ENCODE measurements around the gene RPS26. TPM values are rescaled to one million over a fixed set of nuclear protein-coding genes. Genes with fewer than 3 reads are reported as not detected.
"Not testable (repeated sequence)": the region's sequence is repeated elsewhere in the genome, so short reads cannot be mapped to it uniquely, and the experiment has no call there.

The RPS26 gene
- total RNA-seq = 10 to 100 TPM; 54.5 to 73.9 TPM
- long read RNA-seq, partial matches to known transcripts = 1 of 4 reads
- long read RNA-seq, other reads (novel, unspliced or antisense) = 1 of 4 reads

DNA sequence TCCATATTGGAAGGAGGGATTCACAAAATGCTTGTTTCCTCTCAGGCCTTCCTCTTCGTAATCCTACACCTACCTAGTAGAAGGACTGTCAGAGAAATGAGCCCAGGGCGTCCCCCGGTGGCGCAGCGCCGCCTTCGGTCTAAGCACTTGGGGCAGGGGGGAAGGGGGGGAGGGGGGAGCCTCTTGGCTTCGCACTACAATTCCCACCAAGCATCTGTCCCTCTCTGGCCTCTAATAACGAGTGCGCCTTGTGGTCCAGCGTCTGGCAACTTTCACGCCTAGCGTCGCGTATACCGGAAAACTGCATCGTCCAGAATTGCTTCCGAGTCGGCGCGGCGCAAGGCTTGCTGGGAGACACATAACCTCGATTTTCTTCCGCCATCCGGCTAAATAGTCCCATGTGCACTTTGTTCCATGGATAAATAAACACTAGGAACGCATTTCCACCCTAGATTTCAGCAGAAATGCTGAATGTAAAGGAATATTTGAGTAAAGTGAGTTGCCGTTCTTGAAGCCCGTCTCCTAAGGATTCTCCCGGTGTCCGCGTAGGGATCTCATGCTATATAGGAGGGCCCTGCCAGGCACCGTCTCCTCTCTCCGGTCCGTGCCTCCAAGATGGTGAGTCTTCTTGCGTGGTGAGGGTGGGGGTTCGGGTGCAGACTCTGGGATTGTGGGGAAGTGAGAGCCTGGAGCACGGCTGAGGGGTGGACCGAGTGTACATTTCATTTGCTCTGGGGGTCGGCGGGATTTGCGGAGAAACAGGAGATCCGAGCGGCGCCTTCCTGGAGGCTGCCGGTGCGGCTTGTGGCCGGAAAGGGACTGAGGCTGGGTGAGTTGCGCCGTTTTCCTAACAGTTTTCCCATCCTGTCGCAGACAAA is at the start of gene RPS26:
Gene RPS26, plus strand, starts transcription at position 367 of the 878 bp plus-strand sequence. Its CDS starts 249 bp downstream, at position 616.
- DNase-seq = peak; percentile 95 to 98
- ATAC-seq = peak; percentile 81
- intact Hi-C loops (cut with DNase I, micrococcal nuclease) = no loop called here

DNA sequence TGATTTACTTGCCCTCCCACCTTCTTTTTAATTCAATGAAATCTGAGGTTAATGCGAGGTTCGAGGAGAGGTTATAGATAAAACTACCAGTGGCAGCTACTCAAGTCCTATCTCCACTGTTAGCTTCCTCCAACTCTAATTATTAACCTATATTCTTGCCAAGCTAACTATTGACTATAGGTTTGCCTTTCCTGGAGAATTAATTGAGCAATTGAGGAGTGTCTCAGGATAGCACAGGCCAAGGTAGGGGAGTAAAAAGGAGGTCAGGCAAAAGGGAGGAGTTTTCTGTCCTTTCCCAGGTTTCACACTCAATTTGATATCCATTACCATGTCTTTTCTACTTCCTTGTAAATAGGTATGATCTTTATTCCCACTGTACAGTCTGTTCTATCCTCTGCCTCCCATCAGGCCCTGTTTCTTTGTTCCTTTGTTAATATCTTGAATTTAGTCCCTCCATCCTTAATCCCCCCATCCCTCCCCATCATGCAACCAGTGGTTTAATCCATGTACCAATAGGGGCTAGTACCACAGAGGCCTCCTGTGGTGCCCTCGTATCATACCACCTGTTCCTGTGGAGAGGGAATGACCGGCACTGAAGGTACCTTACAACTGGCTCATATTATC is 48.4 kb upstream of the RPS26 start:
- no peak for DNase-seq
- intact Hi-C loops (cut with DNase I, micrococcal nuclease) = no loop called here
- no peak for ATAC-seq

DNA sequence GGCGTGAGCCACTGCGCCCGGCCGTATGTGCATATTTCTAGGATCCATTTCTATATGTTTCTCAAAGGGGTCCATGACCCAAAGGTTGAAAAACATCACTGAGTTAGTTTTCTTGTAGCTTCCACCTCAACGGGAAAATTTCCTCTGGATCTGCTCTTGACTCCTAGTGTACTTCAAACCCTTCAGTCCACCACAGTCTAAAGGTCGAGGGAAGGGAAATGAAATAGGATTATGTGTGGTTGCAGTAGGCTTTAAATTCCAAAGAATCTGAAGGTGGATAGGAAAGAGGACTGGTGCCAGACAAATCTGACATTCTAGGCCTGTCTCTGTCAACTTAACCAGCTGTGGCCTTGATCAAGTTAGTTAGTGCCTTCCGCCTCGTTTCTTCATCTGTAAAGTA is 46.4 kb upstream of the RPS26 start:
- ATAC-seq (no peak), DNase-seq (no peak)
- intact Hi-C loops (cut with DNase I, micrococcal nuclease) = loop anchor here in 1 of 2 donors (5.0 kb wide), 1 partner anchor 42 kb away; no protein-coding TSS in a partner anchor

DNA sequence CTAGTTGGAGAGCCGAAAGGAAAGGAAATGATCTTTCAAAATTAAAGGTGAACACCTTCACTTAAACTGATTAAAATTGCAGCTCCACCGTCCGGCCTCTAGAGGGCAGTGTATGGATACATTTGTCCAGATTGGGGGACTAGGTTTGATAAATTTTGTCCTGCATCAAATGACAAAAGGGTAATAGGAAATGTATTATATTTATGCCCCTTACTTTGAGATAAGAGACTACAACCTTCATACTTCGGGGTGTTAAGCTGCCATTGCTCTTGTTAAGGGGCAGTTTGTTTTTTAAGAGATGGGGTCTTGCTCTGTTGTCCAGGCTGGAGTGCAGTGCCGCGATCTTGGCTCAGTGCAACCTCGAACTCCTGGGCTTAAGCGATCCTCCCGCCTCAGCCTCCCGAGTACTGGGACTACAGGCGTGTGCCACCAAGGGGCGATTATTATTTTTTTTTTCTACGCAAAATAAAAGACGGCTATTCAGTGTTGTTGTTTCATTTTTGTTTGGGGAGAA is 45.5 kb upstream of the RPS26 start:
- intact Hi-C loops (cut with DNase I, micrococcal nuclease) = loop anchor here in 1 of 2 donors (5.0 kb wide), 1 partner anchor 41 kb away; no protein-coding TSS in a partner anchor

DNA sequence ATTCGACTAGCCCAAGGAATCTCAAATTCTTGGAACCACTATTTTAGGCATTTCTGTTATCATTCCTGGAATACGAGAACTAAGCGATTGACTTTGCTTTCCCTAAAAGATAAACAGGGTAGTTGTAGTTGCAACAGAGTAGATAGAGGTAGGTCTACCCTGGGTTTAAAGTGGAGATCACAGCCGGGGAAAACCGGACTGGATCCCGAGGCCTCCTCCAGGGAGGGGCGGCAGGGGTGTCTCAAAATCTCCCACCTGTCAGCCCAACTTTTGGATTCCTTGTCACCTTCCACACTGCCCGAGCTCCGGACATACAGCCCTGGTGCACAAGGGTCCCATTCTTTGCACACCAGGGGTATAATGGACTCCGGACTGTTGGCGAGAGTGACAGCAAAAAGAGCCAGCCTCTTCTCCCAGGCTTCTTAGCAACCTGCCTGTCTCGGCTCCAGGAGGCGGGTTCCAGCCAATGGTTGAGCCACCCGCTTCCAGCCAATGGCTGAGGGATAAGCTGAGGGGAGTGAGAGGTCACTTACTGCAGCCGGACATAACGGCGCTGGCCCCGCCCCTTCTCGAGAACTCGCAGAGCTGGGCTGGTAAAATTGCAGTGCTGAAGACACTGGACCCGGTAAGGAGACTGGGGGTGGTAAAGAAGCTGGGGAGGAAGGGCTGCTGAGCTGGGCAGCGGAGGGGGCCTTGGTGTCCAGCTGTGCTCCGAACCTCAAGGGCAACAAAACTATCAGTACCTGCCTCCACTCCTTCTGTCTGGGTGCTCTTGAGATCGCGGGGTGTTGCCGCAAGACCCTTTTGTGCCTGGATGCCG is 44.8 kb upstream of the RPS26 start, which contains the start of gene SUOX:
Gene SUOX, plus strand, starts transcription at position 562 of the 820 bp plus-strand sequence. CDS start 4,946 bp downstream, outside the sequence.
- ATAC-seq = peak; percentile 94
- intact Hi-C loops (cut with DNase I, micrococcal nuclease) = loop anchor here in 1 of 2 donors (5.0 kb wide), 1 partner anchor 40 kb away; no protein-coding TSS in a partner anchor
- peak; percentile 95 to 99 for DNase-seq

More for the DNA sequence above, 45.5 kb upstream of the RPS26 start:
- peak; percentile 46 for ATAC-seq
- peak in 1 of 2 donors; percentile 55 for DNase-seq

DNA sequence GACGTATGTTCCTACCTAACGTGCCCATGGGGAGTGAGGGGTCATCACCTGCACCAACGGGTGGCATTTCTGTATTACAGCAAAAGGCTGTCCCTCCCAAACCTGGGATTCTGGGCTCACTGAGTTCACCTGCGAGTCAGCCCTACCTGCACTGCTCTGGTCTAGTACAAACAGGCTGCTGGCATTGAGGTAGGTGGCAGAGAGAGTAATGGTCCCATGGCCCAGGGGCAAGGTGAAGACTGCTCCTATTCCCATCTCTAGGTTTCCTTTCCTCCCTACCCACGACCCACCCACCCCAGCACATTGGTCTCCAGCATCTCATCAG is 44.2 kb upstream of the RPS26 start:
- DNase-seq (peak; percentile 37 to 40), ATAC-seq (peak; percentile 44)
- intact Hi-C loops (cut with DNase I, micrococcal nuclease) = loop anchor here in 1 of 2 donors (5.0 kb wide), 1 partner anchor 40 kb away; no protein-coding TSS in a partner anchor

DNA sequence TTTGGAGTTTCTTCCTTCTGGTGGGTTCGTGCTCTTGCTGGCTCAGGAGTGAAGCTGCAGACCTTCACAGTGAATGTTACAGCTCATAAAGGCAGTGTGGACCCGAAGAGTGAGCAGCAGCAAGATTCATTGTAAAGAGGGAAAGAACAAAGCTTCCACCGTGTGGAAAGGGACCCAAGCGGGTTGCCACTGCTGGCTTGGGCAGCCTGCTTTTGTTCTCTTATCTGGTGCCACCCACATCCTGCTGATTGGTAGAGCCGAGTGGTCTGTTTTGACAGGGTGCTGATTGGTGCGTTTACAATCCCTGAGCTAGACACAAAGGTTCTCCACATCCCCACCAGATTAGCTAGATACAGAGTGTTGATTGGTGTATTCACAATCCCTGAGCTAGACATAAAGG is 42.2 kb upstream of the RPS26 start:
- DNase-seq, ATAC-seq: not testable (repeated sequence)
- intact Hi-C loops (cut with DNase I, micrococcal nuclease) = loop anchor here in 1 of 2 donors (5.0 kb wide), 1 partner anchor 38 kb away; no protein-coding TSS in a partner anchor

DNA sequence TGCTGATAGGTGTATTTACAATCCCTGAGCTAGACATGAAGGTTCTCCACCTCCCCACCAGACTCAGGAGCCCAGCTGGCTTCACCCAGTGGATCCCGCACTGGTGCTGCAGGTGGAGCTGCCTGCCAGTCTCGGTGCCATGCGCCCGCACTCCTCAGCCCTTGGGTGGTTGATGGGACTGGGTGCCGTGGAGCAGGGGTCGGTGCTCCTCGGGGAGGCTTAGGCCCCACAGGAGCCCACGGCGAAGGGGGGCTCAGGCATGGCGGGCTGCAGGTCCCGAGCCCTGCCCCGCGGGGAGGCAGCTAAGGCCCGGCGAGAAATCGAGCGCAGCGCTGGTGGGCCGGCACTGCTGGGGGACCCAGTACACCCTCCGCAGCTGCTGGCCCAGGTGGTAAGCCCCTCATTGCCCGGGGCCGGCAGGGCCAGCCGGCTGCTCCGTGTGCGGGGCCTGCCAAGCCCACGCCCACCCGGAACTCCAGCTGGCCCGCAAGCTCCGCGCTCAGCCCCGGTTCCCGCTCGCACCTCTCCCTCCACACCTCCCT is 41.6 kb upstream of the RPS26 start:
- intact Hi-C loops (cut with DNase I, micrococcal nuclease) = loop anchor here in 1 of 2 donors (5.0 kb wide), 1 partner anchor 37 kb away; no protein-coding TSS in a partner anchor
- ATAC-seq, DNase-seq: not testable (repeated sequence)

DNA sequence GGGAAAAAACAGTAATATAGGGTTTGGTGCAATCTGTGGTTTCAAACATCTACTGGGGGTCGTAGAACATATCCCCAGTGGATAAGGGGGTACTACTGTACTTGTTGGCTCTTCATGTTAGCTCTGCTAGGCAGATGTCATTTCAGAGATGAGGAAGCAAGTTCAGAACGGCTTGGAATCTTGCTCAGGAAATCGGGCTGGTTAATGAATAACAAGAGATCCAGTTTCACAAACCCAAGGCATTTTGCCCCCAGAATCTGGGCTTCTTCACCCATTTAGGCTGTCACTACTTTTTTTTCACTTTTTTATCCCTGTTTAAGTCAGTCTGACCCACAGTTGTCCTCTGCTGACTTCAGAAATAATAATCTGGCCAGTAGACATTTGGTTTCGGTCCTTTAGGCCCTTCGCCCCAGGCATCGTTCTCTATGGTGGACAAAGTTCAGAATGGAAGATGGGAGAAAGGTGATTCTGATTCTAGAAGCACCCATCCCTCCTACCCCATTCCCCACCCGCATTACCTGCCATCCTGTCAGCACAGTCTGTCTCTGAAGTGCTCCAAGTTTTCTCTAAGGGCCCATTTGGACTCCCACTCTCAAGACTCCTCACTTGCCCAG is 40.1 kb upstream of the RPS26 start:
- intact Hi-C loops (cut with DNase I, micrococcal nuclease) = no loop called here
- DNase-seq (no peak), ATAC-seq (peak; percentile 26)

DNA sequence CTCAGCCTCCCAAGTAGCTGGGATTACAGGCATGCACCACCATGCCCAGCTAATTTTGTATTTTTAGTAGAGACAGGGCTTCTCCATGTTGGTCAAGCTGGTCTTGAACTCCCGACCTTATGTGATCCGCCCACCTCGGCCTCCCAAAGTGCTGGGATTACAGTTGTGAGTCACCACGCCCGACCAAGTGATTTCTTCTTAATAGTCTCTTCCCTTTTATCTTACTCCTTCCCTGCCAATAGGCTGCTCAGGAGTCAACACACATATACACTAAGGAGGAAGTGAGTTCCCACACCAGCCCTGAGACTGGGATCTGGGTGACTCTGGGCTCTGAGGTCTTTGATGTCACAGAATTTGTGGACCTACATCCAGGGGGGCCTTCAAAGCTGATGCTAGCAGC is 38.3 kb upstream of the RPS26 start:
- DNase-seq; intact Hi-C loops (cut with DNase I, micrococcal nuclease); ATAC-seq: not testable (repeated sequence)

DNA sequence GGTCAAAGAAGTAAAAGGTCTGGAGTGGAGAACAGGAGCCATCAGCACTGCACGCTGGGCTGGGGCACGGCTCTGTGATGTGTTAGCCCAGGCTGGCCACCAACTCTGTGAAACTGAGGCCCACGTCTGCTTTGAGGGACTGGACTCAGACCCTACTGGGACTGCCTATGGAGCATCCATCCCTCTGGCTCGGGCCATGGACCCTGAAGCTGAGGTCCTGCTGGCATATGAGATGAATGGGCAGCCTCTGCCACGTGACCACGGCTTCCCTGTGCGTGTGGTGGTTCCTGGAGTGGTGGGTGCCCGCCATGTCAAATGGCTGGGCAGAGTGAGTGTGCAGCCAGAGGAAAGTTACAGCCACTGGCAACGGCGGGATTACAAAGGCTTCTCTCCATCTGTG is 37.5 kb upstream of the RPS26 start:
- no peak for ATAC-seq
- no peak for DNase-seq

DNA sequence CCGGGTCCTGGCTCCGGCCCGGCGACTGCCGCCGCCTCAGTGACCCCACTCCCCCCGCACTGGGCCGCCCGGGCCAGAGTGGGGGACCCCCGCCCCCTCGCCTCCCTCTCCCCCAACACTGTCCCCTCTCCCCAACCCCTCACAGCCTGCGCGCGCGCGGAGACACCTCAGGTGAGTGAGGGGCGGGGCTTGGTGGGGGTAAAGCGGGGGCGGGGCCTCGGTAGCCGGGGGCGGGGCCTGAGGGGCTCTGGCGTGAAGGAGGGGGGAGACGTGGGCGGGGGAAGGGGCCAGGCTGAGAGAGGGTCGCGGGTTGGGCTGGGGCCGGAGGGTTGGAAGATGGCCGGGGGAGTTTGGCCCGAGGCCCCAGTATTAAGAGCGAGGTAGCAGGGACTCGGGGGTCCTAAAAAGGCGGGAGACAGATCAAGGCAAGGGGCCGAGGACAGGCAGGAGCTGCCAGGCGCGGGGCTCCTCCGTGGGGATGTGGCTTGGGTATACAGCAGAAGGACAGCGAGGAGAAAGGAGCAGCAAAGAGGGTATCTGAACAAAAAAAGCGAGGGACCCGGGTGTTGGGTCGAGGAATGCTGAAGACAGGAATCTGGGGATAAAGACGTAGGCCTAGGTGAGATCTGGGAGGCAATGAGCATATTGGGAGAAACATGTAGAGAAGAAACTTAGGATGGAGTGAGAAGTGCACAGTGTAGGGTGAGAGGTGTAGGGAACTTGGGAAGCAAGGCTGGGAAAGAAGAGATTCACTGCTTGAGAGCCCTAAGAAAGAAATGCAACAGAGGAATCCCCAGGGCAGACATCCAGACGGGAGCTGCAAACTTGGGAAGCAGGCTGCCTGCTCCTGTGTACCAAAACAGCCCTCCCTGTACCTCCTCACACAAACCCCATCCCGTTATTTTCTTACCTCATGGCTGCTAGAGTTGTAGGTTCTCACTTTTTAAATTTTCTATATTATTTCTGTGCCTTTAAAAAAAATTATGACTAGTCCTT is 33.9 kb upstream of the RPS26 start:
- peak; percentile 75 for ATAC-seq
- intact Hi-C loops (cut with DNase I, micrococcal nuclease) = no loop called here
- DNase-seq = peak; percentile 47 to 79

More for the DNA sequence above, 37.5 kb upstream of the RPS26 start:
- intact Hi-C loops (cut with DNase I, micrococcal nuclease) = no loop called here

DNA sequence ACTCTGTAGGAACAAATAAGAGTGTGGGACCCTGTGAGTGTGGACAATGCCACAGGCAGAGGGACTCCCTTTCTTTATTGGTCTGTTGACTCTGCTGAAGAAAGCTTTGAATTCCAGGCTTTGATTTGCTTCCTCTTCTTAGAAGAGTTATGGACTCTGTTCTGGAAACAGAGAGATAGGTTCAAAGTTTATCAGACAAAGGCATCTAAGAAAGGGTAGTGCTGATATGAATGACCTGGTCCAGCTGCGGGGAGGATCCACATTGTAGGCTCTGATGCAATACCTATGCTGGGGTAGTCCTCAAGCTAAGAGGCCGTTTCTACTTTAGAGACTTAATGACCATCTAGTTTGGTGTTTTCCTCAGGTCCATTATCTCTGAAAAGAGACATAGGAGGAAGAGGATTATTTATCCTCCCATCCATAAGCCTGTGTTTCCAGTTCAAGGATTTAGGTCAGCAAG is 31.6 kb upstream of the RPS26 start:
- DNase-seq (no peak), ATAC-seq (peak; percentile 64)
- intact Hi-C loops (cut with DNase I, micrococcal nuclease) = no loop called here

DNA sequence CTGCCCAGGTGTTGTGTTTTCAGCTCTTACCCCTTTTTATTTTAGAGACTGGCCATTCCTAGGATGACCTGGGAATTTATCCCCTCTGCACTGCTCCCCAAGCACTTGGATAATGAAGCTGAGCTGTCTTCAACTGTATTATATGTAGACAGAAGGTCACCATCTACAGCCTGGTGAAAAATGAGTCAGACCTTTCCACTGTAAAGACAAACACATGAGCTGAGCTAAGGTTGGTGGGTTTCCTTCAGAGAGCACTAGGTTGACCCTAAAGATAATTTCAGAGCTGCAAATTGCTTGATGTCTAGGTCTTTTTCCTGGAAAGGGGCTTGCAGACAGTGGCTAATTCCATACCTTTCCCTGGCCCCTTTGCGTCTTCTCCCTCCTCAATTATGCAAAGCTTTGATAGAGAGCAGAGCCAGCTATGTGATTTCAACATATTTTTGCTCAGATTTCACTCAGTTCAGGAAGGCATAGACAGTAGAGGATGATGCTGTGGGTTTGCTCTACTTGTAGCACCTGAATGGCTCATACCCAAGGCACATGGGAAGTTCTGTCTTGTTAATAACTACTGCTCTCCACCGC is 30.1 kb upstream of the RPS26 start:
- ATAC-seq (no peak), DNase-seq (no peak)
- intact Hi-C loops (cut with DNase I, micrococcal nuclease) = no loop called here

DNA sequence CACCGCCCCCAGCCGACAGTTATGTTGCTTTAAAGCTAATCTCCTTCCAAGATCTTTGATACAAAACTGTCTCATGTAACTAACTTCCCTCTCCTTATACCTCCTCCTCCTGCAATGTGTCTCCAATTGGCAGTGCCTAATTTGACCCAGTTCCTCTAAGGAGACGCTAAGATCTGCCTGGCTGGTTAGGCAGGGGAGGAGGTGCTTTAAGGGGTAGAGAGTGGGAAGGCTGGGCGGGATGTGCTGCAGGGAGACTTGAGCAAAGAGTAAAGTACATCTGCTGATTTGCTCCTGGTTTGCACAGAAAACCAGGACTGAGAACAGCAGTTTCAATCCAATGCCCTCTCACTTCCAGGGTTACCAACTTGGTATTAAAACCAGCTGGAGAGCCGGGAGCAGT is 28.2 kb upstream of the RPS26 start:
- peak; percentile 50 for ATAC-seq
- DNase-seq = no peak
- intact Hi-C loops (cut with DNase I, micrococcal nuclease) = no loop called here

DNA sequence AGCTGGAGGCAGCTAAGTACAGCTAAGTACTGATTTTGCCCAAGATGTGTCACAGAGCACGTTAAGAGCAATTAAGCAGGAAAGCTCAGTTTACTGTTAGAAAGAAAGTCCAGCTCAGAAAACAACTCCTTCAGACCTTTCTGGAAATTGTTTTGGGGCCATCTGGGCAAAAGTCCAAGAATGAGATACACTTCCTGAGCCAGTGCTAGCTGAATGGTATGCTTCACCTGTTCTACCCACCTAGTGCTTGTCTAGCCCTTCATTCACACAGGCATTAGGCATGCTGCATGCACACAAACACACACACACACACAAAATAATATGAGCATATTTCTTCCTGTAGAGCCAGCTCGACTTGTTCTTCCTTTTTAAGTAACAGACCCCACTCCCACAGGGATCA is 27.5 kb upstream of the RPS26 start:
- peak; percentile 36 for ATAC-seq
- DNase-seq = no peak
- intact Hi-C loops (cut with DNase I, micrococcal nuclease) = no loop called here

All from left colon (tissue), 2 donors.